DND-41 (cell line): ENCODE data around the gene UBFD1.

ENCODE experiments used
- EZH2 ChIP-seq: IDR thresholded peaks from 3 replicates; pipeline ENCODE4 v1.6.1; 2012; ENCODE audit warnings: borderline replicate concordance, low read depth, mild to moderate bottlenecking, moderate library complexity, low read length, inconsistent platforms; ENCODE audit not compliant: severe bottlenecking
- TF ChIP-seq, protein P1 (sequence below): IDR thresholded peaks from 2 replicates; pipeline ENCODE4 v1.5.1; 2012; ENCODE audit warnings: borderline replicate concordance, low read length, moderate library complexity, mild to moderate bottlenecking; ENCODE audit not compliant: poor library complexity, severe bottlenecking; ENCODE audit errors: extremely low read depth

DNA sequence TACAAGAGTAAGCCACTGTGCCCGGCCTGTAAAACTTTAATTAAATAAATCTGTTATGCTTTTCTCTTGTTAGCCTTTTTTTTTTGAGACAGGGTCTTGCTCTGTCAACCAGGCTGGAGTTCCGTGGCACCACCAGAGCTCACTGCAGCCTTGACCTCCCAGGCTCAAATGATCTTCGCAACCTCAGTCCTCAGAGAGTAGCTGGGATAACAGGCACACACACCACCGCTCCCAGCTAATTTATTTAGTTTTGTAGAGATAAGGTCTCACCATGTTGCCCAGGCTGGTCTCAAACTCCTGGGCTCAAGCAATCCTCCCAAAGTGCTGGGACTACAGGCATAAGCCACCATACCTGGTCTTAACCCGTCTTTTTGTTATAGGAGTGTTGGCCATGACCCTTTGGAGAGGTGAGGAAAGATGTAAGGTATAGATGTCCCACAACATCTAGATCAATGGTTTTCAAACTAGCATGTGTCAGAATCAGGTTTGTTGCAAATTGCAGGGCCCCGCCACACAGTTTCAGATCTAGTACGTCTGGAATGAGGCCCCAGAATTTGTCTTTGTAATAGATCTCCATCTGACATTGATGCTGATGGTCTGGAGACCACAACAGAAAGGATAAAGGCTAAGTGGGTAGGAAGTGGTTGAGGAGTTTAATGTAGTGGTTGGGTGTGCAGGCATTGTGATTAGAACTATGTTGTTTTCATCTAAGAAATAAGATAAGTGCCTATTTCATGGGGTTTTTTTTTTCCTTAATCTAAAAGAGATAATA, 43.0 kb upstream of the UBFD1 start:
- TF ChIP-seq, protein P1, sequence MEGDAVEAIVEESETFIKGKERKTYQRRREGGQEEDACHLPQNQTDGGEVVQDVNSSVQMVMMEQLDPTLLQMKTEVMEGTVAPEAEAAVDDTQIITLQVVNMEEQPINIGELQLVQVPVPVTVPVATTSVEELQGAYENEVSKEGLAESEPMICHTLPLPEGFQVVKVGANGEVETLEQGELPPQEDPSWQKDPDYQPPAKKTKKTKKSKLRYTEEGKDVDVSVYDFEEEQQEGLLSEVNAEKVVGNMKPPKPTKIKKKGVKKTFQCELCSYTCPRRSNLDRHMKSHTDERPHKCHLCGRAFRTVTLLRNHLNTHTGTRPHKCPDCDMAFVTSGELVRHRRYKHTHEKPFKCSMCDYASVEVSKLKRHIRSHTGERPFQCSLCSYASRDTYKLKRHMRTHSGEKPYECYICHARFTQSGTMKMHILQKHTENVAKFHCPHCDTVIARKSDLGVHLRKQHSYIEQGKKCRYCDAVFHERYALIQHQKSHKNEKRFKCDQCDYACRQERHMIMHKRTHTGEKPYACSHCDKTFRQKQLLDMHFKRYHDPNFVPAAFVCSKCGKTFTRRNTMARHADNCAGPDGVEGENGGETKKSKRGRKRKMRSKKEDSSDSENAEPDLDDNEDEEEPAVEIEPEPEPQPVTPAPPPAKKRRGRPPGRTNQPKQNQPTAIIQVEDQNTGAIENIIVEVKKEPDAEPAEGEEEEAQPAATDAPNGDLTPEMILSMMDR, result no peak
- no peak for TF ChIP-seq EZH2
